ENCODE data around the gene IPP. TPM values are rescaled to one million over a fixed set of nuclear protein-coding genes. Genes with fewer than 3 reads are reported as not detected.

Gene IPP
- total and polyA plus RNA-seq, 2 of the 4 experiments (the other 2 are of a cell fraction), result 4.6 to 10.6 TPM

- H3K4me3 ChIP-seq (ENCODE audit: insufficient read depth, low read depth, low read length), result no peak overlapping the region
- no peak overlapping the region for H2BK20ac ChIP-seq (ENCODE audit: low read depth, low read length)
- H3K36me3 ChIP-seq (ENCODE audit: control insufficient read depth, insufficient read depth, low read length), result no peaks in the 10 kb centered on the region
- H2AK5ac ChIP-seq (ENCODE audit: low read depth, low read length), result no peak overlapping the region
- in situ Hi-C loops (cut with MboI; ENCODE audit: low sequenced_read_pairs), result no loop called here
- intact Hi-C loops (cut with micrococcal nuclease), result no loop called here
- no peak overlapping the region for H3K4me2 ChIP-seq (ENCODE audit: low read depth, low read length)
- no peak overlapping the region for H3K23ac ChIP-seq (ENCODE audit: low read depth, low read length)
- H4K20me1 ChIP-seq (ENCODE audit: insufficient read depth, low read length), result no peaks in the 10 kb centered on the region
- H4K5ac ChIP-seq (ENCODE audit: low read depth, low read length), result no peak overlapping the region
- no peak overlapping the region for H2BK120ac ChIP-seq (ENCODE audit: low read depth, low read length)
- H3K18ac ChIP-seq (ENCODE audit: low read depth, low read length), result no peak overlapping the region
- WGBS, 2 experiments (ENCODE audit: extremely low coverage in 2 of 2, insufficient read length in 1 of 2), result no CpG with 5 or more reads among the region's 4 CpGs
- ATAC-seq (ENCODE audit: low read depth) (no peak), DNase-seq (no peak)
- no peak overlapping the region for H2BK5ac ChIP-seq (ENCODE audit: low read depth, low read length, poor library complexity, severe bottlenecking)
- ChIA-PET POLR2A (ENCODE audit: unreplicated experiment) (no interaction called here), CTCF (no interaction called here)
- H3K27ac ChIP-seq (ENCODE audit: insufficient read depth, low read length), result no peak overlapping the region
- no peaks in the 10 kb centered on the region for H3K4me1 ChIP-seq (ENCODE audit: control insufficient read depth, insufficient read depth, low read length)
- peaks cover 9% of the 10 kb centered on the region for H3K27me3 ChIP-seq (ENCODE audit: control insufficient read depth, insufficient read depth, low read length)
- H3K79me1 ChIP-seq (ENCODE audit: low read depth in 1 of 2, low read length in 2 of 2), result no peaks in the 10 kb centered on the region
- TF ChIP-seq POLR2A (IDR thresholded peaks at IDR 0.05; ENCODE audit: low read depth, low read length) (no peak), RCOR1 (IDR thresholded peaks at IDR 0.05; ENCODE audit: insufficient replicate concordance, low read length) (no peak), FOS (IDR thresholded peaks at IDR 0.05; ENCODE audit: low read depth, low read length) (no peak), RFX5 (IDR thresholded peaks at IDR 0.05; ENCODE audit: low read depth, low read length) (no peak), MXI1 (IDR thresholded peaks at IDR 0.05; ENCODE audit: borderline replicate concordance, low read depth, low read length) (no peak), CTCF (conservative IDR thresholded peaks at IDR 0.05; ENCODE audit: low read depth, low read length) (no peak), MAZ (IDR thresholded peaks at IDR 0.05; ENCODE audit: borderline replicate concordance, low read depth, low read length) (no peak)
- no peak overlapping the region for H4K91ac ChIP-seq (ENCODE audit: insufficient read depth, low read depth, low read length)
- no peak overlapping the region for H4K8ac ChIP-seq (ENCODE audit: low read depth in 2 of 2, low read length in 2 of 2)
- BruUV-seq (replicated peaks), result no TSS peak
- H3K56ac ChIP-seq (ENCODE audit: extremely low read depth, insufficient read depth, low read length), result no peak overlapping the region
- no peaks in the 10 kb centered on the region for H3K9me1 ChIP-seq (ENCODE audit: insufficient read depth, low read length)
- no peak overlapping the region for H2AFZ ChIP-seq (replicated peaks; ENCODE audit: low read length, poor library complexity)
- H3K4ac ChIP-seq (ENCODE audit: low read depth, low read length), result no peak overlapping the region
- H3K14ac ChIP-seq (replicated peaks; ENCODE audit: low read depth, low read length), result no peak overlapping the region
- H3K9me3 ChIP-seq (ENCODE audit: control insufficient read depth, insufficient read depth, low read length), result no peaks in the 10 kb centered on the region
- no peak overlapping the region for H3K9ac ChIP-seq (ENCODE audit: low read depth, low read length)
- dilution Hi-C loops (cut with HindIII; ENCODE audit: low sequenced_read_pairs, unreplicated experiment), result no loop called here
- no peak overlapping the region for H2AK9ac ChIP-seq (replicated peaks; ENCODE audit: low read depth, low read length, poor library complexity)
- H2BK15ac ChIP-seq (ENCODE audit: low read depth, low read length), result no peak overlapping the region
Measured at GRCh38 chr1:45785583-45785982, 35.1 kb upstream of the IPP start.
